ENCODE data around the gene RIC8A.

The RIC8A gene

DNA sequence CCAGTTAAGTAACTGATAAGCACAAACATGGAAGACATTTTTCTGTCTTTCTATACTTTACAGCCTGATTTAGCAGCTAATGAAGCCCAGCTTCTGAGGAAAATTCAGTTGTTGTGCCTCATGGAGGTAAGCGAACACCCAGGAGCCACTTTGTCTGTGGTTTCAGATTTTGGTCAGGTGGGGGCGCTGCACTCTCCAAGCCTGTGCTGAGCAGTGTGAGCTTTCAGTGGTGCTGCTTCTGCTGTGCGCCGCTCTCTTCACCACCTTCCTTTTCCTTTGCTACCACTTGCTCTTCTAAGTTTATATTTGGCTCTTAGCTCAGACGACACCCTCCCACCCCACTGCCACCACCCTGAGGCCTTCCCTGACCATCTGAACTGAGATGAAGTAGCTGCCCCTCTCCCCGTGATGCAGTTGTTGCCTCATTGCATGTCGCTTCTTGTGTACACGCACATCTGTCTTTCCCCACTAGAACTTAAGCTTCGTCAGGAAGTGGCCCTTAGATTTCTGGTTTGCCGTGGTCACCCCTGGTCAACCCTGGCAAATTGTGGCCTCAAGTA lies 43.3 kb downstream of the RIC8A start:
- peak; percentile 63 for DNase-seq

DNA sequence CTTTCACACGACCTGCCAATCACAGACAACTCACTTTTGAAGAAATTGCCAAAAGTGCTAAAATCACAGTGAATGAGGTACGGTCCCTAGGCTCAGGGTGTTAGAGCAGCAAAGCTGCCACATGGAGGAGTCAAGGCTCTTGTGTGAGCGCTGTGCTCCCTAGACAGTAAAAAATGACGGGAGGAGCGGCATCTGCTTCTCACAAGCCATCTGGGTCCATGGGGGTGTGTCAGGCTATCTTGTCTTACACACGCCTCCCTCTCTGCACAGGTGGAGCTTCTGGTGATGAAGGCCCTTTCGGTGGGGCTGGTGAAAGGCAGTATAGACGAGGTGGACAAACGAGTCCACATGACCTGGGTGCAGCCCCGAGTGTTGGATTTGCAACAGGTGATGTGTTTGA lies 44.0 kb downstream of the RIC8A start:
- DNase-seq = no peak

DNA sequence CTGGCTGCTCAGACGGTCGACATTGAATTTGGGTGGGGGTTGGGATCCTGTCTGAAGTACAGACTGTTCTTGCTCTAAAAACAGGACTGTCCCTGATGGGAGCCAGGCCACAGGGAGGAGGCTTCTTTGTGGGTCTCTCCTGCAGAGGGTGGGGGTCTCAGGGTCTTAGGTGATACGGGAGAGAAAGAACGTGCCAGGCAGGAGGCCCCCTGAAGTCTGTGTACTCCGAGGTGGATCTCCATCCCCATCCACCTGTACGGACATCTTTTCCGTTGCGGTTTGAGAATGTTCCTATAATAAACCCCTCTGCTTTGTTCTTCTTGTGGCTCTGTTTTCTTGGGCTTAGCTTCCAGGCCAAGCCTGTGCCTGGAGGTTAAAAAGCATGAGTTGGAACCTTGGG lies 45.2 kb downstream of the RIC8A start:
- DNase-seq = no peak

- DNase-seq = no peak
These were observed 45.8 kb downstream of the RIC8A start for GRCh38 chr11:253160-253885.

DNA sequence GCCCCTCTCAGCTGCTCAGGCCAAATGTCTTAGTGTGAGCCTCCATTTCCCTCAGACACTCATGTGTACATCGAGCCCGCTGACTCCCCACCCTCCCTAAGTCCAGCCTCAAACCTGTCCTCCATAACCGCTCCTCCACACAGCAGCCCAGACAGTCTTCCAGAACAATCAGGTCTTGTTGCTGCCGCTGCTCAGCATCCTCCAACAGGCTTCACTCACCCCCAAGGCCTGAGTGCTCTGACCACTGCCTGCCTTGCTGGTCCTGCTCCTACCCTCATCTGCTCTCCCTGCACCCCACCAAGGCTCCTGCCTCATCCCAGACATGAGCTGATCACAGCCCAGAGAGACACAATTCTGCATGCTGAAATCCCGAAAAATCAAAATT lies 46.4 kb downstream of the RIC8A start:
- no peak for DNase-seq

DNA sequence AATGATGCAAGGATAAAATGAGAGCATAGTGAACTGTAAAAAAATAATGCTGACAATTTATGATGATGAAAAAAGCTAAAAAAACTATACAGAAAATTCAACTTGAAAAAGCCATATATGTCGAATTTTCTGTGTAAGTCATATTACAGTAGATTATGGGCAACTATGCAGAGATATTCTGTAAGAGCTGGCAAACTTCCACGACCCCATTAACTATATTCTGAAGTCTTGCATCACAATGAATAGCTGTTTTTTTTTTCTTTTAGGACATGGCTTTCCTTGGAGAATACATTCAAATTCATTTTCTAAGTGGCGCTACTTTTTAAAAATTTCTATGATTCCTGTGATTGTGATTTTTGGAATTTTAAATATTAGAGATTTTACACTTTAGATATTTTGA lies 47.7 kb downstream of the RIC8A start:
- no peak for DNase-seq

- DNase-seq = no peak
These were observed 48.3 kb downstream of the RIC8A start for GRCh38 chr11:255816-256215.

- no peak for DNase-seq
These were observed 49.6 kb downstream of the RIC8A start for GRCh38 chr11:256952-257737.

DNA sequence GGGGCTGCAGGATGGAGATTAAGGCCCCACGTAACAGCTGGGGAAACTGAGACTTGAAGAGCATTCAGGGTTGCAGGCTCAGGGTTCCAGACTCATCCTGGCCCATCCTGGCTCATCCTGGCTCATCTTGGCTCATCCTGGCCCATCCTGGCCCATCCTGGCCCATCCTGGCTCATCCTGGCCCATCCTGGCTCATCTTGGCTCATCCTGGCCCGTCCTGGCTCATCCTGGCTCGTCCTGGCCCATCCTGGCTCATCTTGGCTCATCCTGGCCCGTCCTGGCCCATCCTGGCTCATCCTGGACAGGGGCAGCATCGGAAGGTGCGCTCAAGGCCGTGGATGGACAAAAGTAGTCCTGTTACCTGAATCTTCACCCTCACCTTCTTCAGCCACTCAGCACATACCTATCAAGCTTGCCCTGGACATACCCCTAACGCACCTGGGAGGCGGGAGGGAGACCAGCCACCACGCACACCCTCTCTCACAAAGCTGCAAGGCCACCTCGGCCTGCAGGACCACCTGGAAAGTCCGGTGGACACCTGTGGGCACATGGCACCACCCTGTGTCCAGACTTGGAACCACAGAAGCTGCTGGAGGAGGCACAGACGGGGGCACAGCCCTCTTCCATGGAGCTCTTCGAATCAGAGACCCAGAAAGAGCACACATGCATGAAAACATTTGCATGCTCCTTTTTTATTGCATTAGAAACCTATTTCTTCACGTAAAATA lies 50.4 kb downstream of the RIC8A start:
- no peak for DNase-seq

DNA sequence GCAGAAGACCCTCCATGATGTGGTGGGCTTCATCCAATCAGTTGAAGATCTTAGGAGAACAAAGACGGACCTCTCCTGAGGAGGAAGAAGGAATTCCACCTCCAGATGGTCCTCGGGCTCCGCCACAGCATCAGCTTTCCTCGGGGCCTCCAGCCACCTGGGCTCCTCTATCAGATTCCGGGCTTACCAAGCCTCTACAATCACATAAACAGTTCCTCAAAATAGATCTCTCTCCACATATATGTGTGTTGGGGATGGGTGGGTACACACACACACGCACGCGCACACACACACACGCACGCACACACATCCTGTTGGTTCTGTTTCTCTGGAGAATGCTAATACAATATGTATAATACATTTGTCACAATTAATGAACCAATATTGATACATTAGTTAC lies 51.9 kb downstream of the RIC8A start:
- DNase-seq = no peak

DNA sequence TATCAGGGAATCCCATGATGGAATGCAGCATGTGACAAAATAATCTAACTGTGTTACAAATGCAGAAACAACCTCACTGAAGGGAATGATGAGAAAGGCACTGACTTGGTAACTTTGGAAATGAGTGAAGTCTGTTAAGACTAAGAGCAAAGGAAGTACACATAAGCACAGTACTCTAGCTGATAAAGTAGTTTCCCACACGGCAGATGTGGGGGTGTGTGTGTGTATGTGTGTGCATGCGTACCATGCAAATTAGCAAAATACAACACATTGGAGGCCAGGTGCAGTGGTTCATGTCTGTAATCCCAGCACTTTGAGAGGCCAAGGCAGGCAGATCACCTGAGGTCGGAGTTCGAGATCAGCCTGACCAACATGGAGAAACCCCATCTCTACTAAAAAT lies 54.1 kb downstream of the RIC8A start:
- DNase-seq = no peak

Data from right forelimb (tissue), 1 donor.